K562 (cell line): ENCODE measurements around the gene BCL7C. TPM values are rescaled to one million over a fixed set of nuclear protein-coding genes. Genes with fewer than 3 reads are reported as not detected.
"Not testable (repeated sequence)": the region's sequence is repeated elsewhere in the genome, so short reads cannot be mapped to it uniquely, and the experiment has no call there.

ENCODE experiments used
- ATAC-seq: fragments of 200-7000 bp; cut with Tn5 transposase; 3 replicates; pipeline ENCODE4 v1.9.1; 2020; ENCODE audit warnings: moderate library complexity
- BruUV-seq: library from RNA; stranded (reverse); fragments of 400-500 nt; replicated peaks from 2 replicates; lab custom pipeline; 2021; lab: Mats Ljungman, UMichigan
- CTCF ChIA-PET: fragments of 300-600 bp; formaldehyde crosslinking; extraction: SDS; loops from one replicate; lab custom pipeline; 2021; ENCODE audit warnings: low intra/inter-chr PET ratio; lab: Yijun Ruan, JAX
- POLR2A ChIA-PET: fragments of 300-600, 350-650 bp; sonication (Branson Sonifier 250); formaldehyde crosslinking; extraction: SDS; loops from one replicate; lab custom pipeline; 2021; ENCODE audit warnings: antibody characterized with exemption, inconsistent platforms; lab: Yijun Ruan, JAX
- DNase-seq, 4 experiments: peaks; one replicate each; pipeline versions ENCODE4 v3.0.0 to v3.0.0-alpha.2; 2011 to 2018; ENCODE audit warnings: low spot score in 3 of 4, mixed read lengths in 3 of 4; ENCODE audit errors: extremely low read depth in 1 of 4
- FAIRE-seq: peaks from 2 replicates; lab custom pipeline; 2011; peaks lifted over from hg19 to GRCh38; lab: Jason Lieb, UNC
- H2AFZ ChIP-seq: 2 replicates; pipeline ENCODE4 v1.6.0; 2011; ENCODE audit warnings: low read depth, low read length, control low read depth, inconsistent platforms
- H3K27ac ChIP-seq: fragments of 200-600 bp; 3 replicates; pipeline ENCODE4 v1.8.0; 2011; ENCODE audit warnings: low read depth, mild to moderate bottlenecking, control low read depth, inconsistent platforms, low read length, moderate library complexity, mixed read lengths; ENCODE audit errors: extremely low read depth
- H3K27me3 ChIP-seq, 2 experiments: fragments of 300-600 bp in 1 of 2; 2 replicates in 1 of 2; 3 replicates in 1 of 2; pipeline versions ENCODE4 v1.6.0 to v1.8.0; 2011; ENCODE audit warnings: inconsistent platforms in 2 of 2, low read length in 2 of 2, mild to moderate bottlenecking in 1 of 2, mixed read lengths in 1 of 2, moderate library complexity in 1 of 2; ENCODE audit not compliant: control insufficient read depth in 2 of 2, insufficient read depth in 2 of 2
- H3K36me3 ChIP-seq: fragments of 300-600 bp; 3 replicates; pipeline ENCODE4 v1.8.0; 2011; ENCODE audit warnings: mild to moderate bottlenecking, low read length, inconsistent platforms; ENCODE audit not compliant: control insufficient read depth, insufficient read depth
- H3K4me1 ChIP-seq, 2 experiments: fragments of 200-600 bp in 1 of 2; replicated peaks in 1 of 2; 2 replicates in 1 of 2; 3 replicates in 1 of 2; pipeline versions ENCODE4 v1.5.1 to v1.8.0; 2011; ENCODE audit warnings: inconsistent platforms in 2 of 2, low read length in 2 of 2, mild to moderate bottlenecking in 1 of 2, mixed read lengths in 1 of 2, moderate library complexity in 1 of 2; ENCODE audit not compliant: control insufficient read depth in 2 of 2, insufficient read depth in 2 of 2
- H3K4me2 ChIP-seq: 2 replicates; pipeline ENCODE4 v1.6.1; 2011; ENCODE audit warnings: low read length, control low read depth, inconsistent platforms, mixed read lengths; ENCODE audit not compliant: insufficient read depth
- H3K4me3 ChIP-seq: fragments of 200-600 bp; sonication (generic), shearing (Covaris generic); 2 replicates; pipeline ENCODE4 v1.5.1; 2016; ENCODE audit warnings: control low read depth, inconsistent platforms
- H3K79me2 ChIP-seq: fragments of 200-600 bp; 3 replicates; pipeline ENCODE4 v1.8.0; 2011; ENCODE audit warnings: low read length, inconsistent platforms; ENCODE audit not compliant: control insufficient read depth, insufficient read depth
- H3K9ac ChIP-seq, 2 experiments: 2 replicates each; pipeline versions ENCODE4 v1.6.0 to v1.6.1; 2011; ENCODE audit warnings: low read depth in 2 of 2, low read length in 2 of 2, control low read depth in 1 of 2, inconsistent platforms in 1 of 2, mild to moderate bottlenecking in 1 of 2, mixed read lengths in 1 of 2; ENCODE audit not compliant: insufficient read depth in 1 of 2
- H3K9me1 ChIP-seq: one replicate; pipeline ENCODE4 v1.6.0; 2011; ENCODE audit warnings: inconsistent platforms, mild to moderate bottlenecking, low read length, moderate library complexity; ENCODE audit not compliant: control insufficient read depth, insufficient read depth
- H3K9me3 ChIP-seq: replicated peaks from 2 replicates; pipeline ENCODE4 v1.5.1; 2011; ENCODE audit warnings: low read depth, low read length, inconsistent platforms; ENCODE audit not compliant: control insufficient read depth, insufficient read depth
- H4K20me1 ChIP-seq: replicated peaks from 2 replicates; pipeline ENCODE4 v1.6.1; 2011; ENCODE audit warnings: low read length, inconsistent platforms, mixed read lengths; ENCODE audit not compliant: control insufficient read depth, insufficient read depth
- DDX20 ChIP-seq: fragments of 450-650 bp; IDR thresholded peaks from 2 replicates; pipeline ENCODE4 v1.6.1; 2016; ENCODE audit warnings: missing genetic modification characterization, low read depth, mild to moderate bottlenecking, missing compliant biosample characterization, moderate library complexity
- FOXK2 ChIP-seq, 2 experiments: fragments of 450-650 bp; IDR thresholded peaks in 1 of 2; conservative IDR thresholded peaks in 1 of 2; 2 replicates each; pipeline ENCODE4 v1.6.1; 2016; ENCODE audit warnings: low read depth in 2 of 2, mild to moderate bottlenecking in 1 of 2
- GATAD2A ChIP-seq: fragments of 450-650 bp; IDR thresholded peaks from 2 replicates; pipeline ENCODE4 v1.6.1; 2017
- NFYB ChIP-seq: IDR thresholded peaks from 2 replicates; pipeline ENCODE4 v1.6.1; 2011; ENCODE audit warnings: mild to moderate bottlenecking, moderate library complexity; ENCODE audit not compliant: insufficient read length; ENCODE audit errors: extremely low read depth
- POLR2H ChIP-seq: IDR thresholded peaks from 2 replicates; pipeline ENCODE4 v1.6.1; 2016; ENCODE audit warnings: missing genetic modification characterization, low read depth, mild to moderate bottlenecking, control low read depth, missing compliant biosample characterization, moderate library complexity
- STAG1 ChIP-seq: sonication (generic); formaldehyde crosslinking; IDR thresholded peaks from 2 replicates; pipeline ENCODE4 v1.5.0; 2020; ENCODE audit warnings: missing genetic modification reagents, borderline replicate concordance
- STAT6 ChIP-seq: sonication (generic); formaldehyde crosslinking; IDR thresholded peaks from 2 replicates; pipeline ENCODE4 v1.8.1; 2023; ENCODE audit warnings: mild to moderate bottlenecking, missing genetic modification reagents
- U2AF1 ChIP-seq: fragments of 200-400 bp; formaldehyde crosslinking; optimal IDR thresholded peaks from 2 replicates; pipeline ENCODE3; 2017; ENCODE audit warnings: mild to moderate bottlenecking, low read depth, low read length, moderate library complexity
- YBX1 ChIP-seq: fragments of 450-650 bp; IDR thresholded peaks from 2 replicates; pipeline ENCODE4 v1.7.1; 2016; ENCODE audit warnings: mild to moderate bottlenecking
- ZKSCAN1 ChIP-seq: fragments of 150-350 bp; IDR thresholded peaks from 2 replicates; pipeline ENCODE4 v1.6.1; 2016; ENCODE audit warnings: low read depth, low read length
- ZNF347 ChIP-seq: fragments of 450-650 bp; formaldehyde crosslinking; IDR thresholded peaks from 2 replicates; pipeline ENCODE4 v1.4.0; 2020; ENCODE audit warnings: low read depth, mild to moderate bottlenecking, moderate library complexity
- WGBS: fragments of 100-300 bp; shearing (Covaris generic); methylation state at CpG from one replicate; pipeline ENCODE4 v1.1.6; 2016; ENCODE audit warnings: low coverage, mixed read lengths; ENCODE audit not compliant: insufficient coverage; ENCODE audit errors: missing lambda C conversion rate; 5-methylcytosine and 5-hydroxymethylcytosine counted together
- in situ Hi-C: fragments of 300-500 bp; cut with MboI; formaldehyde crosslinking; loops from 4 replicates; pipeline ENCODE4 v1.15.0; 2018; ENCODE audit warnings: inconsistent platforms, mixed read lengths
- intact Hi-C: fragments of 100-400 bp; cut with micrococcal nuclease; formaldehyde crosslinking; loops from 2 replicates; pipeline ENCODE4 v1.14.2; 2022
- polyA plus RNA-seq, 8 experiments: library from polyadenylated mRNA; depleted of rRNA in 4 of 8; stranded (reverse) in 5 of 8; unstranded in 3 of 8; fragments of >200 nt; fragmentation: Nextera tagmentation in 2 of 8; fragmentation: Illumina TruSeq in 1 of 8; extraction: Ambion mirVana in 2 of 8; extraction: Trizol in 1 of 8; gene quantifications; 2 replicates each; pipeline versions ENCODE4 v1.2.1 to v1.2.3, GENCODE V29; 2011 to 2014; ENCODE audit warnings: inconsistent platforms in 1 of 8, missing spikeins in 1 of 8
- total RNA-seq, 7 experiments: library from RNA; depleted of rRNA in 6 of 7; stranded (reverse); fragments of >200 nt in 6 of 7; fragmentation: Illumina TruSeq in 2 of 7; extraction: Trizol in 2 of 7; gene quantifications; 2 replicates each; pipeline versions ENCODE4 v1.2.1 to v1.2.3, GENCODE V29; 2011 to 2021; ENCODE audit warnings: low replicate concordance in 1 of 7

BCL7C gene
- total and polyA plus RNA-seq, 9 of the 15 experiments (the other 6 are each of a cell fraction or from before 2014, with no cell fraction given), result 1.7 to 85.8 (median 19.6) TPM

- POLR2A ChIA-PET, result interaction anchor here (0.6 to 1.4 kb wide), 3 partner anchors 11 to 47 kb away, joined by 3 to 4 read pairs (median 3); no protein-coding TSS in a partner anchor
- Histone ChIP-seq H3K79me2 (peaks cover 22% of the 10 kb centered on the region), H3K4me1 (peaks cover 30 to 42% of the 10 kb centered on the region in 2 experiments)
- H3K27me3 ChIP-seq, FAIRE-seq, H3K9ac ChIP-seq, H3K9me1 ChIP-seq: not testable (repeated sequence)
- TF ChIP-seq ZKSCAN1, result 0 out of 2 replicates have a peak, but pooled peaks have one; percentile 51
- TF ChIP-seq, all 486 proteins: peak for 1; not testable (repeated sequence) for 485
- H3K9me3 ChIP-seq, DNase-seq, BruUV-seq, CTCF ChIA-PET, H3K27ac ChIP-seq, ATAC-seq, H3K4me3 ChIP-seq, H4K20me1 ChIP-seq, H2AFZ ChIP-seq, in situ Hi-C loops, intact Hi-C loops, H3K4me2 ChIP-seq: not testable (repeated sequence)
- 91% methylated on average over 11 of the region's 15 CpGs for WGBS
- peaks cover 47% of the 10 kb centered on the region; the same call in 2 of the 3 replicates for H3K36me3 ChIP-seq
Measured at GRCh38 chr16:30891043-30891823, 2.6 kb downstream of the BCL7C start.

DNA sequence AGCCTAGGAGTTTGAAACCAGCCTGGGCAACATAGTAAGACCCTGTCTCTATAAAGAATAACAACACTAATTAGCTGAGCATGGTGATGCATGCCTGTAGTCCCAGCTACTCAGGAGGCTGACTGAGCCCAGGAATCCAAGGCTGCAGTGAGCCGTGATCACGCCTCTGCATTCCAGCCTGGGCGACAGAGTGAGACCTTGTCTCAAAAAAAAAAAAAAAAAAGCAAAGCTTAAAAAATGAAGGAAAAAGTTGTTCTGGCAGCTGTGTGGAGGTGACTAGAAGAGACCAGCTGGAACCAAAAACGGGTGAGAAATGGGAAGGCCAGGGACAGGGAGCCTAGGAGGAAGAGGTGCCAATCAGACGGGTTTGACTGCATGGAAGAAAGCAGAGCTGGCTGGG is 4.2 kb downstream of the BCL7C start:
- in situ Hi-C loops, result no loop called here
- POLR2A ChIA-PET, result interaction anchor here (0.6 to 1.0 kb wide), 2 partner anchors 17 to 232 kb away, joined by 3 read pairs; no protein-coding TSS in a partner anchor
- H3K4me3 ChIP-seq, result no peak overlapping the region
- WGBS, result 79% methylated on average over 5 of the region's 5 CpGs
- H2AFZ ChIP-seq, result no peak overlapping the region
- no peak for DNase-seq
- H3K27me3 ChIP-seq, result no peaks in the 10 kb centered on the region
- no peaks in the 10 kb centered on the region for H3K9me1 ChIP-seq
- H3K4me2 ChIP-seq, result no peak overlapping the region
- no peaks in the 10 kb centered on the region for H4K20me1 ChIP-seq
- H3K4me1 ChIP-seq, result peaks cover 16 to 27% of the 10 kb centered on the region in 2 experiments
- no peak overlapping the region for H3K9ac ChIP-seq
- no peaks in the 10 kb centered on the region for H3K9me3 ChIP-seq
- H3K27ac ChIP-seq, result no peak overlapping the region
- intact Hi-C loops, result no loop called here
- ATAC-seq, result no peak
- BruUV-seq, result no TSS peak
- CTCF ChIA-PET, result no interaction called here
- H3K79me2 ChIP-seq, result peaks cover 19% of the 10 kb centered on the region
- peaks cover 58% of the 10 kb centered on the region; the same call in 2 of the 3 replicates for H3K36me3 ChIP-seq
- FAIRE-seq, result no peak
- no peak for TF ChIP-seq STAT6 (CRISPR knock-in tag)
- no peak for TF ChIP-seq ZNF347 (CRISPR knock-in tag)
- no peak for TF ChIP-seq STAG1 (CRISPR knock-in tag)
- no peak for TF ChIP-seq FOXK2 (conservative IDR thresholded peaks at IDR 0.05 in 1 of 2, IDR thresholded peaks at IDR 0.05 in 1 of 2; ENCODE audit: low read depth in 2 of 2)
- TF ChIP-seq U2AF1, result no peak
- no peak for TF ChIP-seq YBX1
- TF ChIP-seq GATAD2A, result no peak
- no peak for TF ChIP-seq DDX20 (tag)
- no peak for TF ChIP-seq NFYB
- no peak for TF ChIP-seq POLR2H
